Measurements from ENCODE around the gene PDE2A. TPM values are rescaled to one million over a fixed set of nuclear protein-coding genes. Genes with fewer than 3 reads are reported as not detected.
A peak's percentile ranks its signal among the peaks of the same experiment; 100 is the strongest.

Gene PDE2A
- total and polyA plus RNA-seq, 10 of the 15 experiments (the other 5 are each of a cell fraction or from before 2014, with no cell fraction given) = 0.06 to 0.15 (median 0.11) TPM; not detected in 6

GRCh38 chr11:72681226-72682153 lies 7.3 kb upstream of the PDE2A start (continued):
- TF ChIP-seq IKZF2 (IDR thresholded peaks at IDR 0.05) (no peak), ATF7 (IDR thresholded peaks at IDR 0.05; ENCODE audit: low read depth) (no peak), TBL1XR1 (IDR thresholded peaks at IDR 0.05; ENCODE audit: low read depth, low read length) (no peak), ZBTB4 (CRISPR knock-in tag; IDR thresholded peaks at IDR 0.05) (no peak)

- no TSS peak for BruUV-seq (replicated peaks)
- ATAC-seq (no peak), FAIRE-seq (no peak), DNase-seq (ENCODE audit: low read depth, low spot score) (no peak)
- no peak overlapping the region for H2AFZ ChIP-seq (ENCODE audit: control insufficient read depth, low read depth, low read length)
- ChIA-PET RAD21 (ENCODE audit: unreplicated experiment) (interaction anchor here (0.9 to 1.1 kb wide), 3 partner anchors 9 to 209 kb away, joined by 3 to 4 read pairs (median 3); no protein-coding TSS in a partner anchor), POLR2A (interaction anchor here (3.5 kb wide), 1 partner anchor 12 kb away, joined by 12 read pairs; no protein-coding TSS in a partner anchor), SMC1A (ENCODE audit: uncharacterized antibody, unreplicated experiment) (interaction anchor here (0.7 to 1.9 kb wide), 3 partner anchors 12 to 210 kb away, joined by 3 to 7 read pairs (median 4); no protein-coding TSS in a partner anchor), CTCF (interaction anchor here (3.8 to 7.1 kb wide), 2 partner anchors 11 to 91 kb away, joined by 19 to 130 read pairs; no protein-coding TSS in a partner anchor)
- intact Hi-C loops (cut with micrococcal nuclease; ENCODE audit: unreplicated experiment) = loop anchor here (5.0 kb wide), 1 partner anchor 208 kb away; no protein-coding TSS in a partner anchor
- no peak overlapping the region for H3K27ac ChIP-seq (ENCODE audit: control insufficient read depth, insufficient read depth)
- H3K4me3 ChIP-seq = no peak overlapping the region
- peaks cover 3% of the 10 kb centered on the region; the same call in 1 of the 2 replicates for H4K20me1 ChIP-seq (ENCODE audit: control insufficient read depth, insufficient read depth)
- H3K9ac ChIP-seq (ENCODE audit: control insufficient read depth, insufficient read depth, low read length) = no peak overlapping the region
- no peaks in the 10 kb centered on the region for H3K9me3 ChIP-seq (replicated peaks; ENCODE audit: control insufficient read depth, insufficient read depth, low read length)
- TF ChIP-seq DPF2 (IDR thresholded peaks at IDR 0.05) = no peak
- TF ChIP-seq POLR2A (IDR thresholded peaks at IDR 0.05; ENCODE audit: low read depth, low read length) = peak; percentile 16; the same call in 1 of the 2 replicates
- WGBS (ENCODE audit: insufficient coverage, insufficient replicate concordance, low lambda C conversion rate, missing lambda C conversion rate) = 57% methylated on average over 5 of the region's 6 CpGs
- H3K27me3 ChIP-seq (replicated peaks in 1 of 2; ENCODE audit: control insufficient read depth in 2 of 2, insufficient read depth in 2 of 2, low read length in 1 of 2) = peaks cover 0 to 5% of the 10 kb centered on the region in 2 experiments
- in situ Hi-C loops (cut with MboI) = no loop called here
- no peaks in the 10 kb centered on the region for H3K79me2 ChIP-seq (ENCODE audit: control insufficient read depth, insufficient read depth, low read length)
- no peak overlapping the region for H3K4me2 ChIP-seq (ENCODE audit: control insufficient read depth, insufficient read depth)
- no peaks in the 10 kb centered on the region for H3K4me1 ChIP-seq (ENCODE audit: control insufficient read depth, insufficient read depth, low read length)
- H3K36me3 ChIP-seq (ENCODE audit: control insufficient read depth in 2 of 2, insufficient read depth in 2 of 2, low read length in 1 of 2) = peaks cover 7 to 13% of the 10 kb centered on the region in 2 experiments; a peak in 3 of 4 replicates
Observed at GRCh38 chr11:72680624-72681158, 6.5 kb upstream of the PDE2A start.
